CD4-positive, alpha-beta T cell (primary cell): Measurements from ENCODE around the gene SGSM1. TPM values are rescaled to one million over a fixed set of nuclear protein-coding genes. Genes with fewer than 3 reads are reported as not detected.

ENCODE experiments used
- ATAC-seq: fragments of 200-7000 bp; cut with Tn5 transposase; one replicate; pipeline ENCODE4 v1.10.0; 2022; ENCODE audit warnings: mild to moderate bottlenecking; ENCODE audit not compliant: poor library complexity
- CTCF ChIA-PET: fragments of 350-600 bp; sonication (Branson Sonifier 250); formaldehyde crosslinking; loops from one replicate; lab custom pipeline; 2021; ENCODE audit warnings: antibody characterized with exemption, inconsistent platforms; lab: Charles Lee
- POLR2A ChIA-PET: fragments of 350-600 bp; sonication (Branson Sonifier 250); formaldehyde crosslinking; loops from one replicate; lab custom pipeline; 2021; ENCODE audit warnings: antibody characterized with exemption, inconsistent platforms; lab: Charles Lee
- DNase-seq, 14 experiments: peaks; one replicate each; pipeline ENCODE4 v3.0.0-alpha.2; 2013 to 2020; ENCODE audit warnings: mixed read lengths in 2 of 14
- H3K27ac ChIP-seq, 2 donors: one replicate each; pipeline versions ENCODE4 v1.5.1 to v1.7.0; 2013; ENCODE audit warnings: low read length in 2 of 2, low read depth in 1 of 2, mild to moderate bottlenecking in 1 of 2
- H3K27me3 ChIP-seq, 2 experiments: 1 replicate in 1 of 2; 2 replicates in 1 of 2; pipeline versions ENCODE4 v1.6.1 to v1.7.0; 2013; ENCODE audit warnings: low read length in 2 of 2, control low read depth in 1 of 2, mild to moderate bottlenecking in 1 of 2, moderate library complexity in 1 of 2; ENCODE audit not compliant: insufficient read depth in 2 of 2, control insufficient read depth in 1 of 2
- H3K36me3 ChIP-seq: one replicate; pipeline ENCODE4 v1.6.1; 2013; ENCODE audit warnings: low read length, control low read depth; ENCODE audit not compliant: insufficient read depth
- H3K4me1 ChIP-seq: one replicate; pipeline ENCODE4 v1.6.1; 2013; ENCODE audit warnings: low read length, control low read depth; ENCODE audit not compliant: insufficient read depth
- H3K4me3 ChIP-seq: one replicate; pipeline ENCODE4 v1.5.1; 2013; ENCODE audit warnings: mild to moderate bottlenecking, low read length, moderate library complexity
- H3K9me3 ChIP-seq, 2 experiments: 1 replicate in 1 of 2; 2 replicates in 1 of 2; pipeline versions ENCODE4 v1.6.1 to v1.7.0; 2013; ENCODE audit warnings: low read length in 2 of 2, mild to moderate bottlenecking in 2 of 2, control low read depth in 1 of 2, moderate library complexity in 1 of 2; ENCODE audit not compliant: control insufficient read depth in 1 of 2, insufficient read depth in 1 of 2
- H3K27ac Mint-ChIP-seq: one replicate; pipeline ENCODE4 v1.8.0; 2020; ENCODE audit warnings: mixed read lengths
- H3K27me3 Mint-ChIP-seq: one replicate; pipeline ENCODE4 v1.8.0; 2021; ENCODE audit warnings: mixed read lengths
- H3K36me3 Mint-ChIP-seq: one replicate; pipeline ENCODE4 v1.8.0; 2021; ENCODE audit warnings: low read depth, mixed read lengths
- H3K4me1 Mint-ChIP-seq: one replicate; pipeline ENCODE4 v1.8.0; 2021; ENCODE audit warnings: low read depth, mixed read lengths
- H3K4me3 Mint-ChIP-seq: one replicate; pipeline ENCODE4 v1.8.0; 2020; ENCODE audit warnings: mild to moderate bottlenecking, mixed read lengths
- H3K9me3 Mint-ChIP-seq: one replicate; pipeline ENCODE4 v1.8.0; 2020; ENCODE audit warnings: mixed read lengths
- CTCF ChIP-seq: fragments of 200-600 bp; IDR thresholded peaks from one replicate; pipeline ENCODE4 v1.8.0; 2022; ENCODE audit warnings: antibody characterized with exemption, mild to moderate bottlenecking
- intact Hi-C, 2 experiments: fragments of 100-400 bp; cut with DNase I in 1 of 2; cut with micrococcal nuclease in 1 of 2; formaldehyde crosslinking; loops; one replicate each; pipeline versions ENCODE4 v1.15.1 to v1.9.0; 2023 to 2025; cut with DNase I, micrococcal nuclease
- total RNA-seq, 174 experiments: library from RNA in 2 of 174; stranded (reverse) in 2 of 174; gene quantifications; one replicate each; pipeline ENCODE4 v1.2.3 and lab custom pipeline; 2021 to 2026

Gene SGSM1
- total RNA-seq, 2 experiments from 2014 or later = 1.3 to 1.9 TPM

- H3K36me3 Mint-ChIP-seq = no peaks in the 10 kb centered on the region
- Histone ChIP-seq H3K27ac (no peak overlapping the region), H3K36me3 (no peaks in the 10 kb centered on the region), H3K9me3 (no peaks in the 10 kb centered on the region), H3K27me3 (no peaks in the 10 kb centered on the region), H3K4me1 (no peaks in the 10 kb centered on the region), H3K4me3 (no peak overlapping the region)
- no peaks in the 10 kb centered on the region for H3K4me1 Mint-ChIP-seq
- H3K9me3 Mint-ChIP-seq = no peaks in the 10 kb centered on the region
- no peak for ATAC-seq
- DNase-seq = no peak
- H3K4me3 Mint-ChIP-seq = no peak overlapping the region
- POLR2A ChIA-PET = no interaction called here
- no peak for TF ChIP-seq CTCF
- CTCF ChIA-PET = no interaction called here
- no peaks in the 10 kb centered on the region for H3K27me3 Mint-ChIP-seq
- H3K27ac Mint-ChIP-seq = no peak overlapping the region
- intact Hi-C loops = loop anchor here in 1 of 2 experiments (1.0 kb wide), 1 partner anchor 44 kb away; no protein-coding TSS in a partner anchor
Observed at GRCh38 chr22:24964441-24964840, 158.4 kb downstream of the SGSM1 start.

- TF ChIP-seq CTCF = no peak
- Histone ChIP-seq H3K9me3 (no peaks in the 10 kb centered on the region), H3K36me3 (no peaks in the 10 kb centered on the region), H3K4me1 (no peaks in the 10 kb centered on the region), H3K27ac (no peak overlapping the region), H3K4me3 (no peak overlapping the region), H3K27me3 (no peaks in the 10 kb centered on the region)
- Mint-ChIP-seq H3K9me3 (no peaks in the 10 kb centered on the region), H3K4me3 (no peak overlapping the region), H3K4me1 (no peaks in the 10 kb centered on the region), H3K27ac (no peak overlapping the region), H3K36me3 (no peaks in the 10 kb centered on the region), H3K27me3 (no peaks in the 10 kb centered on the region)
- no peak for ATAC-seq
- CTCF ChIA-PET = no interaction called here
- intact Hi-C loops = no loop called here
- no peak for DNase-seq
- POLR2A ChIA-PET = no interaction called here
Observed at GRCh38 chr22:24965822-24966626, 160.0 kb downstream of the SGSM1 start.

GRCh38 chr22:24968066-24968561, 162.1 kb downstream of the SGSM1 start:
- Histone ChIP-seq H3K27me3 (no peaks in the 10 kb centered on the region), H3K4me3 (no peak overlapping the region), H3K9me3 (no peaks in the 10 kb centered on the region), H3K27ac (no peak overlapping the region), H3K36me3 (no peaks in the 10 kb centered on the region), H3K4me1 (no peaks in the 10 kb centered on the region)
- no peak overlapping the region for H3K4me3 Mint-ChIP-seq
- intact Hi-C loops = no loop called here
- H3K4me1 Mint-ChIP-seq = no peaks in the 10 kb centered on the region
- ChIA-PET CTCF (no interaction called here), POLR2A (no interaction called here)
- H3K9me3 Mint-ChIP-seq = no peaks in the 10 kb centered on the region
- no peak for TF ChIP-seq CTCF
- DNase-seq = no peak
- no peak overlapping the region for H3K27ac Mint-ChIP-seq
- H3K36me3 Mint-ChIP-seq = no peaks in the 10 kb centered on the region
- no peak for ATAC-seq
- H3K27me3 Mint-ChIP-seq = no peaks in the 10 kb centered on the region
